B cell (primary cell): ENCODE data around the gene ETV6. TPM values are rescaled to one million over a fixed set of nuclear protein-coding genes. Genes with fewer than 3 reads are reported as not detected.

Experiments
- ATAC-seq: fragments of 200-7000 bp; cut with Tn5 transposase; one replicate; pipeline ENCODE4 v1.10.0; 2021; ENCODE audit warnings: low read depth, mild to moderate bottlenecking, moderate number of reproducible peaks, moderate library complexity
- CTCF ChIA-PET: fragments of 350-600 bp; sonication (Branson Sonifier 250); formaldehyde crosslinking; loops from one replicate; lab custom pipeline; 2021; ENCODE audit warnings: antibody characterized with exemption, inconsistent platforms; lab: Charles Lee
- POLR2A ChIA-PET: fragments of 350-600 bp; sonication (Branson Sonifier 250); formaldehyde crosslinking; loops from one replicate; lab custom pipeline; 2021; ENCODE audit warnings: antibody characterized with exemption; lab: Charles Lee
- DNase-seq: peaks from one replicate; pipeline ENCODE4 v3.0.0; 2013
- H2AFZ ChIP-seq: 2 replicates; pipeline ENCODE4 v1.6.1; 2012; ENCODE audit warnings: mild to moderate bottlenecking, low read depth, low read length; ENCODE audit not compliant: insufficient read depth, poor library complexity, severe bottlenecking
- H3K27ac ChIP-seq, 2 donors: 1 replicate in 1 of 2; 2 replicates in 1 of 2; pipeline ENCODE4 v1.5.1; 2012 to 2013; ENCODE audit warnings: low read length in 2 of 2, mild to moderate bottlenecking in 2 of 2, moderate library complexity in 1 of 2
- H3K27me3 ChIP-seq, 4 experiments: fragments of 200-600 bp in 1 of 4; sonication (generic) in 1 of 4; replicated peaks in 1 of 4; 1 replicate in 2 of 4; 2 replicates in 2 of 4; pipeline versions ENCODE4 v1.6.1 to v1.7.0; 2013 to 2016; ENCODE audit warnings: low read length in 3 of 4, mild to moderate bottlenecking in 2 of 4, mixed read lengths in 1 of 4, moderate library complexity in 1 of 4; ENCODE audit not compliant: insufficient read depth in 4 of 4, control insufficient read depth in 3 of 4; ENCODE audit errors: control extremely low read depth in 1 of 4
- H3K36me3 ChIP-seq, 2 experiments: replicated peaks in 1 of 2; 1 replicate in 1 of 2; 2 replicates in 1 of 2; pipeline versions ENCODE4 v1.6.1 to v1.7.1; 2013; ENCODE audit warnings: low read length in 1 of 2; ENCODE audit not compliant: insufficient read depth in 2 of 2, control insufficient read depth in 1 of 2; ENCODE audit errors: control extremely low read depth in 1 of 2, extremely low read depth in 1 of 2
- H3K4me1 ChIP-seq, 2 donors: fragments of 200-600 bp in 1 of 2; sonication (generic) in 1 of 2; 1 replicate in 1 of 2; 2 replicates in 1 of 2; pipeline versions ENCODE4 v1.5.1 to v1.6.1; 2013 to 2017; ENCODE audit warnings: low read length in 2 of 2; ENCODE audit not compliant: control insufficient read depth in 2 of 2, insufficient read depth in 2 of 2
- H3K4me2 ChIP-seq: replicated peaks from 2 replicates; pipeline ENCODE3; 2012; ENCODE audit warnings: mild to moderate bottlenecking, low read depth, low read length; ENCODE audit not compliant: poor library complexity, severe bottlenecking
- H3K4me3 ChIP-seq, 5 experiments: fragments of 200-600 bp in 1 of 5; sonication (generic) in 1 of 5; 1 replicate in 3 of 5; 2 replicates in 2 of 5; pipeline versions ENCODE4 v1.5.1 to v1.7.0; 2011 to 2016; ENCODE audit warnings: low read length in 4 of 5, mild to moderate bottlenecking in 4 of 5, low read depth in 2 of 5, control low read depth in 1 of 5, moderate library complexity in 1 of 5; ENCODE audit not compliant: insufficient read depth in 1 of 5; ENCODE audit errors: control extremely low read depth in 1 of 5, extremely low read depth in 1 of 5
- H3K79me2 ChIP-seq: fragments of 200-600 bp; sonication (generic); one replicate; pipeline ENCODE4 v1.6.0; 2016; ENCODE audit warnings: low read length; ENCODE audit not compliant: control insufficient read depth, insufficient read depth
- H3K9ac ChIP-seq: fragments of 200-600 bp; sonication (generic); 2 replicates; pipeline ENCODE4 v1.6.1; 2017; ENCODE audit warnings: mild to moderate bottlenecking, low read length, moderate library complexity
- H3K9me3 ChIP-seq, 3 donors: one replicate each; pipeline versions ENCODE4 v1.6.1 to v1.7.1; 2013; ENCODE audit warnings: low read length in 2 of 3; ENCODE audit not compliant: control insufficient read depth in 2 of 3, insufficient read depth in 1 of 3; ENCODE audit errors: control extremely low read depth in 1 of 3
- H4K20me1 ChIP-seq: 2 replicates; pipeline ENCODE4 v1.6.0; 2012; ENCODE audit warnings: mild to moderate bottlenecking, low read length; ENCODE audit not compliant: insufficient read depth, control insufficient read depth, poor library complexity, severe bottlenecking
- H3K27ac Mint-ChIP-seq: one replicate; pipeline ENCODE4 v1.8.0; 2021; ENCODE audit warnings: mixed read lengths
- H3K27me3 Mint-ChIP-seq: one replicate; pipeline ENCODE4 v1.8.0; 2021; ENCODE audit warnings: mixed read lengths
- H3K4me1 Mint-ChIP-seq: one replicate; pipeline ENCODE4 v1.8.0; 2021; ENCODE audit warnings: mixed read lengths
- H3K4me3 Mint-ChIP-seq: one replicate; pipeline ENCODE4 v1.8.0; 2021; ENCODE audit warnings: mixed read lengths
- H3K9me3 Mint-ChIP-seq: one replicate; pipeline ENCODE4 v1.8.0; 2022; ENCODE audit warnings: mixed read lengths; ENCODE audit not compliant: insufficient read depth
- EZH2 ChIP-seq: IDR thresholded peaks from 2 replicates; pipeline ENCODE4 v1.6.1; 2012; ENCODE audit warnings: borderline replicate concordance, low read depth, mild to moderate bottlenecking, moderate library complexity, low read length; ENCODE audit not compliant: insufficient read depth, poor library complexity, severe bottlenecking
- WGBS: methylation state at CpG from one replicate; pipeline ENCODE4 v1.1.5; 2013; ENCODE audit warnings: missing lambda C conversion rate; ENCODE audit not compliant: insufficient coverage; 5-methylcytosine and 5-hydroxymethylcytosine counted together
- intact Hi-C: fragments of 100-400 bp; cut with micrococcal nuclease; formaldehyde crosslinking; loops from one replicate; pipeline ENCODE4 v1.10.0; 2022
- polyA plus RNA-seq: library from polyadenylated mRNA; depleted of rRNA; stranded (reverse); fragments of >200 nt; gene quantifications from 2 replicates; pipeline ENCODE4 v1.2.3, GENCODE V29; 2012
- total RNA-seq, 2 donors: library from RNA; stranded (reverse); fragments of 120-200 nt in 1 of 2; gene quantifications; 1 replicate in 1 of 2; 2 replicates in 1 of 2; pipeline versions ENCODE4 v1.2.3 to v1.2.4, GENCODE V29; 2013 to 2022
- TF ChIP-seq, protein P1 (sequence below): fragments of 200-600 bp; IDR thresholded peaks from one replicate; pipeline ENCODE4 v1.8.0; 2022; ENCODE audit warnings: antibody characterized with exemption, mild to moderate bottlenecking

Gene ETV6
- total and polyA plus RNA-seq, 2 donors (not counting 1 experiment from before 2014, with no cell fraction given), result 17.4 to 123 TPM

DNA sequence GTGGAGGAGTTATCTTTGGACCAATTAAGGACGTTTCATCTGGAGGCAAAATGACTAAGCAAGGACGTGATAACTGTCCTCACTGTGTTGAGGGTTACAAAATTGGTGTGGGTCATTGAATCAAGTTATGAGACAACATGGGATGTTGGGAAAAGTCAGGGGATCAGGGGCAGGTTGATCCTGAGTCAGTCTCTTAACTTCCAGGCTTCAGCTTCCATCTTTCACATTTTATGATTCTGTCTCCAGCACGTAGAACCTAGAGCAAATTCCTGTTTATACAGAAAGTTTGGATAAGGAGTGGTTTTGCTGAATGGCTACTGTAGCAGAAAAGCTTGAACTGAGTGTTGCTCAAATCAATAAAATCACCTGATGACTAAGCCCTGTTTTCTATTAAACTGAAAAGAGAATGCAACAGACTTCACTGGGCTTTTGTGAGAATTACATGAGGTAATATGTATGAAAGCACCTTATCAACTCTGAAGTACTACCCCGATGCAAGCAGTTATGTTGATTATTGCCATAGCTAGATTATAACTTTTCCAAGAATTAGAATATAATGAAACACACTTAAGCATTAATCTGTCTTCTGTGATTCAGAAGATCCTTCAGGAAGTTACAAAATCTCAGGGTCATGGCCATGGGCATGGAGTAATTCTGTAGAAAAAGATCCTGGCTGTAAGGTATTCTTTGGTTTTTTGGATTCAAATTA, 184.8 kb downstream of the ETV6 start:
- H3K4me1 ChIP-seq, result peaks cover 34 to 48% of the 10 kb centered on the region in 2 donors
- peak overlapping the region in 1 of 2 donors; percentile 77 for H3K27ac ChIP-seq
- H3K4me2 ChIP-seq, result no peak overlapping the region
- Mint-ChIP-seq H3K4me3 (no peak overlapping the region), H3K27me3 (no peaks in the 10 kb centered on the region), H3K9me3 (no peaks in the 10 kb centered on the region), H3K27ac (peak overlapping the region; percentile 32), H3K4me1 (peaks cover 58% of the 10 kb centered on the region)
- H3K9ac ChIP-seq, result no peak overlapping the region
- no peak for DNase-seq
- H4K20me1 ChIP-seq, result no peaks in the 10 kb centered on the region
- ChIA-PET CTCF (interaction anchor here (0.9 kb wide), 1 partner anchor 22 kb away, joined by 3 read pairs; no protein-coding TSS in a partner anchor), POLR2A (interaction anchor here (1.2 kb wide), 1 partner anchor 103 kb away, joined by 4 read pairs; no protein-coding TSS in a partner anchor)
- H3K36me3 ChIP-seq, result peaks cover 0 to 10% of the 10 kb centered on the region in 2 experiments
- no peaks in the 10 kb centered on the region for H3K27me3 ChIP-seq
- H3K79me2 ChIP-seq, result peaks cover 30% of the 10 kb centered on the region
- no peak overlapping the region for H2AFZ ChIP-seq
- intact Hi-C loops, result loop anchor here (10.0 kb wide), 1 partner anchor 521 kb away; the partner anchor contains the start of genes BORCS5 and MANSC1
- 46% methylated on average over 2 of the region's 4 CpGs for WGBS
- H3K9me3 ChIP-seq, result no peaks in the 10 kb centered on the region
- no peak overlapping the region for H3K4me3 ChIP-seq
- TF ChIP-seq, protein P1, sequence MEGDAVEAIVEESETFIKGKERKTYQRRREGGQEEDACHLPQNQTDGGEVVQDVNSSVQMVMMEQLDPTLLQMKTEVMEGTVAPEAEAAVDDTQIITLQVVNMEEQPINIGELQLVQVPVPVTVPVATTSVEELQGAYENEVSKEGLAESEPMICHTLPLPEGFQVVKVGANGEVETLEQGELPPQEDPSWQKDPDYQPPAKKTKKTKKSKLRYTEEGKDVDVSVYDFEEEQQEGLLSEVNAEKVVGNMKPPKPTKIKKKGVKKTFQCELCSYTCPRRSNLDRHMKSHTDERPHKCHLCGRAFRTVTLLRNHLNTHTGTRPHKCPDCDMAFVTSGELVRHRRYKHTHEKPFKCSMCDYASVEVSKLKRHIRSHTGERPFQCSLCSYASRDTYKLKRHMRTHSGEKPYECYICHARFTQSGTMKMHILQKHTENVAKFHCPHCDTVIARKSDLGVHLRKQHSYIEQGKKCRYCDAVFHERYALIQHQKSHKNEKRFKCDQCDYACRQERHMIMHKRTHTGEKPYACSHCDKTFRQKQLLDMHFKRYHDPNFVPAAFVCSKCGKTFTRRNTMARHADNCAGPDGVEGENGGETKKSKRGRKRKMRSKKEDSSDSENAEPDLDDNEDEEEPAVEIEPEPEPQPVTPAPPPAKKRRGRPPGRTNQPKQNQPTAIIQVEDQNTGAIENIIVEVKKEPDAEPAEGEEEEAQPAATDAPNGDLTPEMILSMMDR, result no peak
- no peak for TF ChIP-seq EZH2
- no peak for ATAC-seq

DNA sequence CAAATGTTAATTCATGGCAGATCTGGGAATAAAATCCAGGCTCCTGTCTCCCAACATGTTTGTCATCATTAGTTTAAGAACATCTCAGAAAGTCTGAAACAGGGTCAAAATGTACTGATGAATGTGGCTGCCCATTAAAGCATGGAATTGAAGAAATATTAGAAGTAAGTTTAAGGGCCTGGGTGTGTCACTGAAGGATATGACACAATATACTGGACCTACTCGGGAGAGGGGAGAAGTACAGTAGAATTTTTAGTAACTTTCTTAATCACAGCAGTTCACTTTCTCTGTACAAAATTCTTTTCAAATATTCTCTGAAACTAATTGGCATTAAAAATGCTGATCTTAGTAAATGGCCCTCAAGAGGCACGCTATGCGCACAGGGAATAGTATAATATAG, 185.5 kb downstream of the ETV6 start:
- ChIA-PET CTCF (no interaction called here), POLR2A (no interaction called here)
- H3K4me1 ChIP-seq, result peaks cover 41 to 55% of the 10 kb centered on the region in 2 donors
- intact Hi-C loops, result loop anchor here (5.0 to 10.0 kb wide), 2 partner anchors 520 to 727 kb away; partner anchors contain the start of genes BORCS5, DUSP16 and MANSC1
- H3K4me3 ChIP-seq, result no peak overlapping the region
- DNase-seq (no peak), ATAC-seq (no peak)
- H2AFZ ChIP-seq, result no peak overlapping the region
- H3K36me3 ChIP-seq, result peaks cover 0 to 14% of the 10 kb centered on the region in 2 experiments
- Mint-ChIP-seq H3K27me3 (no peaks in the 10 kb centered on the region), H3K27ac (peak overlapping the region; percentile 92), H3K9me3 (no peaks in the 10 kb centered on the region), H3K4me1 (peaks cover 63% of the 10 kb centered on the region), H3K4me3 (peak overlapping the region; percentile 8)
- no CpG with 5 or more reads among the region's 3 CpGs for WGBS
- H3K27me3 ChIP-seq, result no peaks in the 10 kb centered on the region
- peak overlapping the region in 1 of 2 donors; percentile 77 for H3K27ac ChIP-seq
- no peak overlapping the region for H3K9ac ChIP-seq
- no peaks in the 10 kb centered on the region for H3K9me3 ChIP-seq
- H3K4me2 ChIP-seq, result no peak overlapping the region
- TF ChIP-seq, protein P1, result no peak
- no peak for TF ChIP-seq EZH2
- no peaks in the 10 kb centered on the region for H4K20me1 ChIP-seq
- H3K79me2 ChIP-seq, result peaks cover 34% of the 10 kb centered on the region
